Measurements from ENCODE around the gene FAM193B. TPM values are rescaled to one million over a fixed set of nuclear protein-coding genes. Genes with fewer than 3 reads are reported as not detected.

Gene FAM193B
- polyA plus RNA-seq, 1 of the 3 experiments (the other 2 are of a cell fraction): 48.1 TPM

GRCh38 chr5:177592010-177592834 lies 37.9 kb upstream of the FAM193B start, which contains the start of gene TMED9 (continued):
- peak; percentile 93 for TF ChIP-seq POLR2AphosphoS5 (IDR thresholded peaks at IDR 0.05; ENCODE audit: low read depth, low read length)
- no peak for TF ChIP-seq CTCF (IDR thresholded peaks at IDR 0.05)
- TF ChIP-seq ZBTB33 (IDR thresholded peaks at IDR 0.05; ENCODE audit: borderline replicate concordance, low read depth): no peak
- TF ChIP-seq CHD2 (IDR thresholded peaks at IDR 0.05; ENCODE audit: low read length, partially characterized antibody): peak; percentile 80
- TF ChIP-seq EZH2phosphoT487 (IDR thresholded peaks at IDR 0.05; ENCODE audit: borderline replicate concordance, low read depth): no peak

GRCh38 chr5:177591690-177592009 lies 37.3 kb upstream of the FAM193B start:
- TF ChIP-seq GATA2 (CRISPR knock-in tag; IDR thresholded peaks at IDR 0.05) (no peak), RAD21 (IDR thresholded peaks at IDR 0.05; ENCODE audit: low read length) (no peak), TAF1 (IDR thresholded peaks at IDR 0.05; ENCODE audit: borderline replicate concordance, low read depth, low read length) (no peak), FOSL2 (IDR thresholded peaks at IDR 0.05; ENCODE audit: borderline replicate concordance, low read depth) (no peak), ELF1 (IDR thresholded peaks at IDR 0.05) (no peak), TCF12 (IDR thresholded peaks at IDR 0.05) (no peak), PBX3 (IDR thresholded peaks at IDR 0.05) (no peak), RXRA (IDR thresholded peaks at IDR 0.05; ENCODE audit: borderline replicate concordance, low read depth) (no peak), TEAD4 (IDR thresholded peaks at IDR 0.05; ENCODE audit: borderline replicate concordance, insufficient read depth) (no peak)
- no peak for DNase-seq
- Histone ChIP-seq H3K4me2 (peak overlapping the region; percentile 77), H3K36me3 (replicated peaks in 1 of 2; ENCODE audit: control insufficient read depth in 1 of 2, insufficient read depth in 2 of 2, low read length in 1 of 2) (peaks cover 32 to 36% of the 10 kb centered on the region in 2 experiments), H3K79me2 (ENCODE audit: insufficient read depth) (peaks cover 24% of the 10 kb centered on the region), H3K9me3 (no peaks in the 10 kb centered on the region), H3K4me3 (ENCODE audit: low read depth in 2 of 2, low read length in 1 of 2) (peak overlapping the region; percentile 69 to 86), H3K4me1 (ENCODE audit: control insufficient read depth in 1 of 2, insufficient read depth in 2 of 2, low read depth in 1 of 2, low read length in 1 of 2) (peaks cover 7 to 9% of the 10 kb centered on the region in 2 experiments; a peak in 2 of 4 replicates), H3K27me3 (ENCODE audit: insufficient read depth) (peaks cover 14% of the 10 kb centered on the region), H3K9ac (no peak overlapping the region; the same call in 1 of the 2 replicates), H4K20me1 (ENCODE audit: insufficient read depth) (peaks cover 6% of the 10 kb centered on the region; the same call in 1 of the 2 replicates), H2AFZ (ENCODE audit: low read depth) (peak overlapping the region; percentile 67; the same call in 1 of the 2 replicates), H3F3A (replicated peaks; ENCODE audit: insufficient read depth) (peaks cover 9% of the 10 kb centered on the region), H3K27ac (ENCODE audit: low read depth in 2 of 2, low read length in 1 of 2) (no peak overlapping the region), H3K9me2 (no peaks in the 10 kb centered on the region)
- ChIA-PET POLR2A (interaction anchor here (1.4 kb wide), 1 partner anchor 16 kb away, joined by 4 read pairs; no protein-coding TSS in a partner anchor), CTCF (no interaction called here)
- 5% methylated on average over 8 of the region's 8 CpGs for WGBS (ENCODE audit: low lambda C conversion rate)
